GM21423 (cell line): ENCODE results near the gene MIXL1.
"Not testable (repeated sequence)": the region's sequence is repeated elsewhere in the genome, so short reads cannot be mapped to it uniquely, and the experiment has no call there.

Source experiments
- ATAC-seq: cut with Tn5 transposase; IDR thresholded peaks from one replicate; pipeline ENCODE4 v1.9.1; 2021; ENCODE audit warnings: mild to moderate bottlenecking, moderate library complexity; ENCODE audit not compliant: unreplicated experiment

The MIXL1 gene

DNA sequence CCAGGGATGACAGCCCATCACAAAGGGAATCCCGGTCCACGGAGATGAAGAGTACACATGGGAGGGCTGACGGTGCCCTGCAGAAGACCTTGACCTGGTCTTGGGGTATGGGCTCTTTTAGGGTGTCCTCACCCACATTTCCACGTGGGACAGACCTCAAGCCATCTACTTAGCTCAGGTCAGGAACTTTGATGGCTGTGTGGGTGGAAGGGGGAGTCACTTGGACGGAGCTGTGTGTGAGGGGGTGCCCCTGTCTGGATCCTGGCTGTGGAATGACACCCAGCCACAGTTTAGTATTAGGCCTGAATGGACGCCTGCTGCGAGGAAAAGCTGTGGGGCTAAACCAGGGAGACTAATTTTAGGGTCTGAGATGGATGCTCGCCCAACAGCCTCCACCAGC is 10.9 kb upstream of the MIXL1 start:
- ATAC-seq = no peak

DNA sequence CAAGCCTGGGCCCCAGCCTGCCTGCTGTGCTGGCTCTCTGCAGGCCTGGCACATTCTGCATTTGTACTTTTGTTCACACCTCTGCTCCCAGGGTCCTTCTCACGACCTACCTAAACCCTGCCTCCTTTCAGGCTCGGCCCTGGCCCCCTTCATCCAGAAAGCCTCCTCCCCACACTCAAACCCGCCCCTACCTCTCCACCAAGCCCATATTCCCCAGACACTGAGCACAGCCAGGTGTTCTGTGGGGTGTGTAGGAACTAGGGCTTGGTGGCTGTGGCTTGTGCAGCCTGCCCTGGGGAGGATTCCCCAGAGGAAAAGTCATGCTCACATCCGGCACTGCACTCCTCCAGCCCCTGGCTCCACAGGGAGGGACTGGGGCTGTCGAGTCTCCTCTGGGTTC is 8.2 kb upstream of the MIXL1 start:
- ATAC-seq = peak; percentile 60

DNA sequence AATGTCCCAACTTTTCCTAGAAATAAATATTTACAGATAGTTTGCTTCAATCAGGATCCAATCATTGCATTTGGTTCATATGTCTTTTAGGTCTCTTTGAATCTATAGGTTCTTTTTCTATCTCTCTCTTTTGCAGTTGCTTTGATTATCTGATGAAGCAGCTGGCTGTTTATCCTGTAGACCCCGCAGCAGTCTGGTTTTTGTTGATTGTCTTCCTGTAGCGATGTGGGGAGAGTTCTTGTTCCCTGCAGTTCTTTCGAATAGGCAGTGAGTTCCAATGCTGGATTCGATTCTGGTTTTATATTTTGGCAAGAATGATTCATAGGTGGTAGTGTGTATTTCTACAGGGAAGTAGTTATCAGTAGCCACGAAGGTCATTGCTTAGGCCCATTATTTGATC is 7.4 kb upstream of the MIXL1 start:
- no peak for ATAC-seq

DNA sequence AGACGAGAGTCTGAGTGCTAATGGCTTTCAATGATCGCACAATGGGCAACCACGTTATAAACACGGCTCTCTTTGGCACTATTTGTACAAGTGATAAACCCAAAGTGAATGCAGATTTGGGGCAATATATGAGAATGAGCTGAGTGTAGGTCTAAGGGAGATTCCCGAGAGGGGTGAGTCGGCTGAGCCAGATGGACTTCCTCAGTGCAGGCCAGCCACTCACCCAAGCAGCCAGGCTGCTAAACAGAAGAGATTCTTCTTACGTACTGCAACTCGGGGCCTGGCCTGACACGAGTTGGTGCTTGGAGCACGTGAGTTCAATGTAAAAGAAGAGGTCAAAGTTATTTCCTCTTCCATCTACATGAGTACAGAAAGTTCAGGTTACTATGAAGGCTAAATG is 6.2 kb upstream of the MIXL1 start:
- no peak for ATAC-seq

DNA sequence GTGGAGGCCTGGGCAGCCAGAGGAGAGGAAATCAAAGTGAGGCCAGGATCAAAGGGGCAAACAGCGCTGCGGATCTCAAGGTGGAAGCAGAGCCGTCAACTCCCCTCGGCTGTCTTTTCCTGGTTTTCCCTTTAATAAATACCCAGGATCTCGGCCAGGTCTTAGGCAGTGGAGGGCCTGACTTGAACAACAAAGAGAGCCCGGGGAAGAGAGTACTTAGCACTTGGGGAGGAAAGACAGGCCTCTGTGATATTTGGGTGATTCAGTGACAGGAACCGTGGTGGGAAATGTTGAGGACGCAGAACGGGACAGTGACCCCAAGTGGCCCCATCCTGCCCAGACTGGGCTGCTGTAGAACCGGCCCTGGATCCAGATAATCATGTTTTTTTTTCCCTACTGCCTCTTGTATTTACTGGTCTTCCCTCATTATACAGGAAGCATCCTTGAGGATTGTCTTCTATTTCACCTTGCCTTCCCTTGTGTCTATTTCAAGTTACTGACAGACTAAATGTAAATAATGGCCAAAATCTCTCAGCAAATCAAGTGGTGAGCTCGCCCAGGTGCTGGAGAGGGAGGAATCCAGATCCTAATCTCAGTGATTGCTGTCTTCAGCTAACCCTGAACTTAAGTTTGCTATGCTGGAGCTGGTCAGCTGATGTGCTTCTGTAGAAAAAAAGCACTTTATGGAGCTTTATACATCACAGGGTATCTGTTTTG is 2.8 kb upstream of the MIXL1 start:
- ATAC-seq = no peak

DNA sequence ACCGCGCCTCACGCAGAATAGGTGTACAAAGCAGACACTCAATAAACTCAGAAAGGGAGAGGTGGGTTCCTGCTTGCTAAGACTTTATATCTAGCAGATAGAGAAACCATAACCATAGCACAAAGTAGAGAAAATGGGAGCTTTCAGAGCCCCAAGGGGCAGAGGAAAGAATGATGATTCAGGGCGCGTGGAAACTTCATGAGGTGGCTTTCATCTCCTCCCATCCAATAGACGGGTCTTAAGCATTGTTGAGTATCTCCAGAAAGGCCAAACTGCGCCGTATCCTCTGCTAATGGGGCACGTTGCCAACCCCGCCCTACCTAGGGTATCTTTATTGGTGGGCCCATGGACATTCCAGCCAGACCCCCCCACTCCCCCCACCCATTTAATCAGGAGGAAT is 778 bp upstream of the MIXL1 start:
- no peak for ATAC-seq

DNA sequence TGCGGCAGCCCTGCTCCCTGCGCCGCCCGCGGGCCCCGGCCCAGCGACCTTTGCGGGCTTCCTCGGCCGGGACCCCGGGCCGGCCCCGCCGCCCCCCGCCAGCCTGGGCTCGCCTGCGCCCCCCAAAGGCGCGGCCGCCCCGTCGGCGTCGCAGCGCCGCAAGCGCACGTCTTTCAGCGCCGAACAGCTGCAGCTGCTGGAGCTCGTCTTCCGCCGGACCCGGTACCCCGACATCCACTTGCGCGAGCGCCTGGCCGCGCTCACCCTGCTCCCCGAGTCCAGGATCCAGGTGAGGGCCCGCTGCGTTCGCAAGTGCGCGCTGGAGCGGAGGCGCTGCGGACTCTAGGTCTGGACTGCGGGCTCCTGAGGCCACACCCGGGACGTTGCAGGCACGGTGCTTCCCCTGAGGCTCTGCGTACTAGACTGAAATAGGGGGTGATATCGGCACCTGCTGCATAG is 351 bp downstream of the MIXL1 start:
- peak; percentile 68 for ATAC-seq

DNA sequence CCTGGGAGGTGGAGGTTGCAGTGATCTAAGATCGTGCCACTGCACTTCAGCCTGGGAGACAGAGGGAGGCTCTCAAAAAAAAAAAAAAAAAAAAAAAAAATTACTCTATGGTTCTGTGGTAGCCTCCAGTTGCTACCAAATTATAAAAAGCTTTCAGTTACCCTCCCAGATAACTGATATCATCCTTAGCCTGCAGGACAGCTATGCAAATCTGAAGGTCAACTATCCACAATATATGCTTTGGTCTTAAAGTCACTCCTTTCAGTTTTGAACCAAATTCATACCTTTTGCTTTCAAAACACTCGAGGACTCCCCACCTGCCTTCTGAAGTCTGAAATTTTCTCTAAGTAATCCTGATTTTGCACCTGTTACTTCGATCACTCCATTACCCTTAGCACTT is 3.1 kb downstream of the MIXL1 start:
- no peak for ATAC-seq

DNA sequence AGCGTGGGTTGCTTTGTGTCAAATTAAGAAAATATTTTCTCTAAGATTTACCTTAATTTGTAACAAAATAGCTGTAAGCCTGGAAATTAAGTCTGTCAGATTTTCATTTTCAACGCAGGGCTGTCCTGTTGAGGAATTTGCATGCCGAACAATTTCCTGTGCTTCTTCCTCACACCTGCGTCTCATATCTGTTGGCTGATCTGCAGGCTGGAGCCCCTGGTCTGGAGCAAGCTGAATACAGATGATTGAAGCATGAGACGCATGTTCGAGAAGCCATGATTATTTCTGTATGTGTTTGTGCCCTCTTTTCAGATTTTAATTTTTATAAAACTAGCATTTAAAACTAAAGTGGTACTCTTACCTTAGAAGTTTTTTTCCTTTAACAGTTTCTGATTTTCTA is 9.8 kb downstream of the MIXL1 start:
- ATAC-seq = no peak

DNA sequence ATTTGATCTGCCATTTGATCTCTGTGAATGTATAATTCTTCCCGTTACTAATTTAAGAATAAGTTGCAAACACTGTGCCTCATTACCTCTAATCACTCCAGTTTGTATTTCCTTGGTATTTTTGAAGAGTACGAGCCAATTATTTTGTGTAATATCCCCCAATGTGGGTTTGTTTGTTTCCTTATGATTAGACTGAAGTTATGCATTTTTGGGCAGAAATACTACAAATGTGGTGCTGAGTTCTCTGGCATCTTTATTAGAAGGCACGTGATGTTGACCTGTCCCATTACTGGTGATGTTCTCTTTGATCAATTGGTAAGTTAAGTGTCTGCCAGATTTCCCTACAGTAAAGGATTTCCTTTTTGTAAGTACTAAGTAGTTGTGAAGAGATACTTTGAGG is 10.3 kb downstream of the MIXL1 start:
- no peak for ATAC-seq

DNA sequence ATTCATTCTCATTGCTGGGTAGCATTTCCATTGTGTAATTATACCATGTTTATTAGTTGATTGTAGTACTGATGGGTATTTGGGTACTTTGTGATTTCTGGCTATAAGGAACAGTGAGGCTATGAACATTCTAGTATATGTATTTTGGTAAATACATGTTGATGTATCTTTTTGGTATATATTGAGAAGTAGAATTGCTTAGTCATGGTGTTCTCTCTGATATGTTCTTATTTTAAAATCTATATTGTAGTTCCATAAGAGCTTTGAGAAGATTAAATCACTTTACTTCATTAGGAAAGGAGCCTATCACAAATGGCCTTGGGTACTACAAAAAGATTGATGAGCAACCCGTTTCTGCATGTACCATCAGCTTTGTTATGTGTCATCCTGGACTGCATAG is 13.4 kb downstream of the MIXL1 start:
- ATAC-seq = no peak

DNA sequence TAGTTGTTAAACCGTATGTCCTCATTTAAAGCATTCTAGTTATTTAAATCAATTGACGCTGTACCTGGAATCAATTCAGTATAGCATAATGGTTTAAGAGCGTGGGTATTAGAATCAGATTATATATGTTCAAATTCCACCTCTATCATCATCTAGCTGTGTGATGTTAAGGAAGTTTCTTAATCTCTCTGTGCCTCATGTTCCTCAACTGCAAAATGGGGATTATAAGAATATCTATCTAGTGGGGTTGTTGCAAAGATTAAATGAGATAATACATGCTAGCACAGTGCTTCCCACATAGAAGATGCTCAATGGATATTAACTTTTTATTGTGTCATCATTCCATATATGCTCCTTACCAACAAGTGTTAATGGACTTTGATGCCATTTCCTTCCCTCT is 16.0 kb downstream of the MIXL1 start:
- no peak for ATAC-seq

DNA sequence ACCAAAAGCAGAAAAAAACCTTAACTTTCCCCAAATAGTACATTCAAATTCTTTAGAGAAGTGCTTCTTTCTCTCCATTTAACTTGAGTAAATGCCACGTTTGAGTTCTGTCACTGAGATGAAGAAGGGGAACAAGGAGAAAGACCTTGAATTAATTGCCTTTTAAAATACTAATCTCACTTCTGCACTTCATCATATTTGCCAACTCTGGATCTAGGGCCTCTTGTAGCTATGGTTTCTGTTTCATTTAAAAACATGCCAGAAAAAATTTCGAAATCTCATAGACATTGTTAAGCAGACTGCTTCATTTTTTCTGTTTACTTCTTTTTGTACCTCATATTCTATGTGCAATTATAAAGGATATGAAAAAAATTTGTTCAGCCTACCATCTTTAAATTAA is 24.6 kb downstream of the MIXL1 start:
- no peak for ATAC-seq

DNA sequence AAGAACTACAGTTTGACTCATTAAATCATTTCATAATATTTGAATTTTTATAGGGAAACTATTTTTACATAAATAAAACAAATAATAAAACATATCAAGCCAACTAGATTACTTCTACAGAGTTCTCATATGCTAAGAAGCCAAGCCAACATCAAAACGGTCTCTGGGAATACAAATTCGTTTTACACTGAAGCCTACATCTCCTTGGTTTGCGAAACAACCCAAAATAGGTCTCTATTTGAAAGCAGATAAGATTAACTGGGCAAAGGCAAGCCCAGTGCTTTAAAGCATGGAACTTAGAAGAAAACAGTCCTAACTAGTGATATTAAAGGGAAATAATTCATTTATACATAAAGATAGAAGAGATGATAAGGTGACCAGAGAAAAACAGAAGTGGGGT is 25.3 kb downstream of the MIXL1 start:
- ATAC-seq = no peak

DNA sequence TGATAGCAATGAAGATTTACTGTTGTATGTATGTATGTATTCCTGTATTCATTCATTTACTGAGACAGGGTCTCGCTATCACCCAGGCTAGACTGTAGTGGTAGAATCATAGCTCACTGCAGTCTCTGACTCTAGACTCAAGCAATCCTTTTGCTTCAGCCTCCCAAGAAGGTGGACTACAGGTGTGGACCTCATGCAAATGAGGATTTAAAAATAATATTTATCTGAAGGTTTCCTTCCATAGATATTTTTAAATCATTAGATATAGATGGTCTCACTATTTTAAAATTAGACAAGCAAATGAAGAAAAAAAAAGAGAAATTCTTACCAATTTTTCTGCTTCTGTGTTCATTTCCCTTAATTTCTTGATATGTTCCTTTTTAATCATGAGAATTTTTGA is 27.0 kb downstream of the MIXL1 start:
- no peak for ATAC-seq

DNA sequence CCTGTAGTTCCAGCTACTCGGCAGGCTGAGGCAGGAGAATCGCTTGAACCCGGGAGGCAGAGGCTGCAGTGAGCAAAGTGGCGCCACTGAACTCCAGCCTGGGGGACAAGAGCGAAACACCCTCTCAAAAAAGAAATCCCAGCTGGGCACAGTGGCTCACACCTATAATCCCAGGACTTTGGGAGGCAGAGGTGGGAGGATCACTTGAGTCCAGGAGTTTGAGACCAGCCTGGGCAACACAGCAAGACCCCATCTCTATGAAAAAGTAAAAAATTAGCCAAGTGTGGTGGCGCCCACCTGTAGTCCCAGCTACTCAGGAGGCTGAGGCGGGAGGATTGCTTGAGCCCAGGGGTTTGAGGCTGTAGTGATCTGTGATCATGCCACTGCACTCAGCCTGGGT is 29.4 kb downstream of the MIXL1 start:
- not testable (repeated sequence) for ATAC-seq

DNA sequence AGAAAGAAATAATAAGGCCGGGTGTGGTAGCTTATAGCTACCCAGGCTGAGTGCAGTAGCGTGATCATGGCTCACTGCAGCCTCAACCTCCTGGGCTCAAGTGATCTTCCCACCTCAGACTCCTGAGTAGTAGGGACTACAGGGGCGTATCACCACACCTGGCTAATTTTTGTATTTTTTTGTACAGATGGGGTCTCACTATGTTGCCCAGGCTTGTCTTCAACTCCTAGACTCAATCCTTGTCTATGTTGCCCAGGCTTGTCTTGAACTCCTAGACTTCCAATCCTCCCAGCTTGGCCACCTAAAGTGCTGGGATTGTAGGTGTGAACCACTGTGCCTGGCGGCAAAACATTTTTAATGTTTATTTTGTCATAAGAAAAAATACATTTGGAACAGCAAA is 30.5 kb downstream of the MIXL1 start:
- no peak for ATAC-seq

DNA sequence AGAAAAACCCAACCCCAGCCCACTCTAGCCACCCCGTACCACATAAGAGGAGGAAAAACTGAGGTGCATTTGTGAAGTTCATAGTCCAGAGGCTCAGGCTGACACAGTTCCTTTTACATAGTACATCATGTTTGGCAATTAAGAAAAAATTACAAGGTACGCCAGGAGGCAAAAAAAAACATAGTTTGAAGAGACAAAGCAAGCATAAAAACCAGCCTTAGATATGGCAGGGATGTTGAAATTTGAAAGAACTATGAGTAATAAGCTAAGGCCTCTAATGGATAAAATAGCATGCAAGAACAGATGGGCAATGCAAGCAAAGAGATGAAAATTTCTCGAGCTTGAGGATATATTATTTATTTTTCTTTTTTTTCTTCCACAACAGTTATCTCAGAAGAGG is 31.9 kb downstream of the MIXL1 start:
- ATAC-seq = no peak

DNA sequence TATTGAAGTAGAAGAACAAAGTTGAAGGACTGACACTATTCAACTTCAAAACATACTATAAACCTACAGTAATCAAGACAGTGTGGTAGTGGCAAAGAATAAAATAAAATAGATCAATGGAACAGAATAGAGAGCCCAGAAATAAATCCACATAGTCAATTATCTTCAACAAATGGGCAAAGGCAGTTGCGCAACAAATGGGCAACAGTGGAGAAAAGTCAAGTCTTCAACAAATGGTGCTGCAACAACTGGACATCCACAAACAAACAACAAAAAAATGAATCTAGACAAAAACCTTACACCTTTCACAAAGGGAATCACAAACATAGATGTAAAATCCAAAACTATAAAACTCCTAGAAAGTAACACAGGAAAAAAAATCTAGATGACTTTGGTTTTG is 38.4 kb downstream of the MIXL1 start:
- ATAC-seq = no peak

DNA sequence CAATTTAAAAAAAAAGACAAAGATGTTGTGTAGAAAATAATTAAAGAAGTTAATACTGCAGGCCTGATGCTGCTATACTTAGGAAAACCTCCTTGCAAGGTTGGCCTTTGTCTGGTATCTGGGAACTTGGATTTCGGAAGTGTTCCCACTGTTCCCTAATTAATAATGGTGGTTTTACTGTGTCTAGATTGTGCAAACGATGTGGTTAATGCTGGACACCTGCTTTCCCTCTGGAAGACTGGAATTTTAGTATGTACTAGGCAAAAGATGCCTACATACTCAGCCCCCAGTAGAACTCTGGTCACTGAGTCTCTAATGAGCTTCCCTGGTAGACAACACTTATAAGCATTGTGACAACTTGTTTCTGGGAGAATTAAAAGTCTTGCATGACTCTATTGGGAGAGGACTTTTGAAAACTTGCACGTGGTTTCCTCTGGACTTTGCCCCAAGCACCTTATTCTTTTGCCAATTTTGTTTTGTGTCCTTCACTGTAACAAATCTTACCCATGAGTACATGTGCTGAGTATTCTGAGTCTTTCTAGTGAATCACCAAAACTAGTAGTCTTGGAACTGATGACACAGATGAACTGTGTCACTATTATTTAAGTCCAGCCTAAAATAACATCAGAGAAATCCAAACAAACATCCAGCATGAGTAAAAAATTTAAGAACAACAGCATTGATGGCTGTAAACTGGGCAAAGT is 45.1 kb downstream of the MIXL1 start:
- no peak for ATAC-seq

DNA sequence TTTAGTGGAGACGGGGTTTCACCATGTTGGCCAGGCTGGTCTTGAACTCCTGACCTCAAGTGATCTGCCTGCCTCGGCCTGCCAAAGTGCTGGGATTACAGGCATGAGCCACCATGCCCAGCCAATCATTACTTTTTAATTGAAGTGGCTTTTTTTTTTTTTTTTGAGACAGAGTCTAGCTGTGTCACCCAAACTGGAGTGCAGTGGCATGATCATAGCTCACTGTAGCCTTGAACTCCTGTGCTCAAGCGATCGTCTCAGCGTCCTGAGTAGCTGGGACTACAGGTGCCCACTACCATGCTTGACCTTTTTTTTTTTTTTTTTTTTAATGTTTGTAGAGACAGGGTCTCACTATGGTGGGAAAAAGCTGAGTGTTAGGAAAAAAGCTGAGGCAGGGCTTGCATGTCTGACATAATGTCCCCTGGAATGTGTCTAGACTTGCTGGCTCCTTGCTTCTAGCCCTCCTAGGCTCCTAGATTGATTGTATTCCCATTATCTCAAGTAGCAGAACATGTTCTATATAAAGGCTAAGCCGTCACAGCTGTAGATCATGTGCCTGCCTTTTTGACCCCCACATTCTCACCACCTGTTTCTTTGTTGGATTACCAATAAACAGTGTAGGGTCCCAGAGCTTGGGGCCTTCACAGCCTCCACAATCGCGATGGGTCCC is 48.9 kb downstream of the MIXL1 start:
- not testable (repeated sequence) for ATAC-seq

DNA sequence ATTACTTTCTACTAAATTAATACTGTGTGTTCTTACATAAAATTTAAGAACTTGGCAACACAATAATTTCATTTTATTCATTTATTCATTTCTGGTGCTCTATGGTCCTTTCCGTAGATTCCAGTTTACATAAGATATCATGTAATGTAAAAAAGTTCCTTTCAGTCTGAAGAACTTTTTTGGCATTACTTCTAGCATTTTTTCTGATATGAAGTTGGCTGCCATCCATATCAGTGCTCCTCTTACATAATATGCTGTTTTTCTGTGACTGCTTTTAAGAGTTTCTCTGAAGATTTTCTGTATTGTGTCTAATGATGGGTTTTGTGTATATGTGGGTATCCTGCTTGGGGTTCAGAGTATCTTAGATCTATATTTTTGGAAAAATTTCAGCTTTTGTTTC is 50.7 kb downstream of the MIXL1 start:
- no peak for ATAC-seq
